Lower leg skin (tissue), 3 donors: ENCODE data around the gene ST8SIA6.

Experiments
- POLR2A ChIP-seq, 2 donors: fragments of 450-650 bp; IDR thresholded peaks; one replicate each; pipeline ENCODE4 v1.6.1; 2016 to 2017; ENCODE audit warnings: antibody characterized with exemption in 2 of 2, mild to moderate bottlenecking in 1 of 2, moderate library complexity in 1 of 2
- TF ChIP-seq, protein P1 (sequence below), 3 donors: fragments of 450-650 bp; IDR thresholded peaks; one replicate each; pipeline ENCODE4 v1.5.1; 2016; ENCODE audit warnings: antibody characterized with exemption in 3 of 3, mild to moderate bottlenecking in 3 of 3, moderate library complexity in 2 of 3

GRCh38 chr10:17290226-17290625 lies 164.2 kb downstream of the ST8SIA6 start:
- TF ChIP-seq, protein P1, sequence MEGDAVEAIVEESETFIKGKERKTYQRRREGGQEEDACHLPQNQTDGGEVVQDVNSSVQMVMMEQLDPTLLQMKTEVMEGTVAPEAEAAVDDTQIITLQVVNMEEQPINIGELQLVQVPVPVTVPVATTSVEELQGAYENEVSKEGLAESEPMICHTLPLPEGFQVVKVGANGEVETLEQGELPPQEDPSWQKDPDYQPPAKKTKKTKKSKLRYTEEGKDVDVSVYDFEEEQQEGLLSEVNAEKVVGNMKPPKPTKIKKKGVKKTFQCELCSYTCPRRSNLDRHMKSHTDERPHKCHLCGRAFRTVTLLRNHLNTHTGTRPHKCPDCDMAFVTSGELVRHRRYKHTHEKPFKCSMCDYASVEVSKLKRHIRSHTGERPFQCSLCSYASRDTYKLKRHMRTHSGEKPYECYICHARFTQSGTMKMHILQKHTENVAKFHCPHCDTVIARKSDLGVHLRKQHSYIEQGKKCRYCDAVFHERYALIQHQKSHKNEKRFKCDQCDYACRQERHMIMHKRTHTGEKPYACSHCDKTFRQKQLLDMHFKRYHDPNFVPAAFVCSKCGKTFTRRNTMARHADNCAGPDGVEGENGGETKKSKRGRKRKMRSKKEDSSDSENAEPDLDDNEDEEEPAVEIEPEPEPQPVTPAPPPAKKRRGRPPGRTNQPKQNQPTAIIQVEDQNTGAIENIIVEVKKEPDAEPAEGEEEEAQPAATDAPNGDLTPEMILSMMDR (IDR thresholded peaks at IDR 0.05) = no peak
- TF ChIP-seq POLR2A (IDR thresholded peaks at IDR 0.05) = no peak
